WTC11 (cell line): Measurements from ENCODE around the gene PARM1. TPM values are rescaled to one million over a fixed set of nuclear protein-coding genes. Genes with fewer than 3 reads are reported as not detected.
A peak's percentile ranks its signal among the peaks of the same experiment; 100 is the strongest.

Experiments used
- ATAC-seq: fragments of 200-7000 bp; cut with Tn5 transposase; 2 replicates; pipeline ENCODE4 v1.10.0; 2021; ENCODE audit warnings: mild to moderate bottlenecking, moderate library complexity
- CTCF ChIA-PET: fragments of 300-600 bp; sonication (Branson Sonifier 250); formaldehyde crosslinking; loops from one replicate; lab custom pipeline; 2021; ENCODE audit warnings: antibody characterized with exemption; lab: Charles Lee
- POLR2A ChIA-PET: fragments of 350-600 bp; sonication (Branson Sonifier 250); formaldehyde crosslinking; loops from one replicate; lab custom pipeline; 2021; ENCODE audit warnings: antibody characterized with exemption; lab: Charles Lee
- DNase-seq: peaks from one replicate; pipeline ENCODE4 v3.0.0; 2021; ENCODE audit warnings: low spot score
- H3K27ac Mint-ChIP-seq: 2 replicates; pipeline ENCODE4 v1.8.0; 2021; ENCODE audit warnings: mixed read lengths
- H3K27me3 Mint-ChIP-seq: 2 replicates; pipeline ENCODE4 v1.8.0; 2021; ENCODE audit warnings: low read depth, mild to moderate bottlenecking, moderate library complexity, mixed read lengths
- H3K36me3 Mint-ChIP-seq: 2 replicates; pipeline ENCODE4 v1.8.0; 2021; ENCODE audit warnings: mixed read lengths
- H3K4me1 Mint-ChIP-seq: 2 replicates; pipeline ENCODE4 v1.8.0; 2022; ENCODE audit warnings: mixed read lengths
- H3K4me3 Mint-ChIP-seq: 2 replicates; pipeline ENCODE4 v1.8.0; 2021; ENCODE audit warnings: mild to moderate bottlenecking, moderate library complexity, mixed read lengths
- H3K9me3 Mint-ChIP-seq: 2 replicates; pipeline ENCODE4 v1.8.0; 2021; ENCODE audit warnings: mixed read lengths
- E2F1 ChIP-seq: sonication (generic); formaldehyde crosslinking; IDR thresholded peaks from 2 replicates; pipeline ENCODE4 v1.8.0; 2022; ENCODE audit warnings: mild to moderate bottlenecking, missing genetic modification reagents
- ELF4 ChIP-seq: sonication (generic); formaldehyde crosslinking; IDR thresholded peaks from 2 replicates; pipeline ENCODE4 v1.8.1; 2022; ENCODE audit warnings: low read depth, mild to moderate bottlenecking, moderate library complexity, missing genetic modification reagents
- ETV6 ChIP-seq: sonication (generic); formaldehyde crosslinking; IDR thresholded peaks from 2 replicates; pipeline ENCODE4 v1.8.1; 2022; ENCODE audit warnings: mild to moderate bottlenecking, missing genetic modification reagents
- FOXP1 ChIP-seq: sonication (generic); formaldehyde crosslinking; IDR thresholded peaks from 2 replicates; pipeline ENCODE4 v1.8.0; 2022; ENCODE audit warnings: missing genetic modification reagents, mild to moderate bottlenecking, moderate library complexity, borderline replicate concordance
- FOXP4 ChIP-seq: sonication (generic); formaldehyde crosslinking; IDR thresholded peaks from 2 replicates; pipeline ENCODE4 v1.8.0; 2022; ENCODE audit warnings: mild to moderate bottlenecking, missing genetic modification reagents
- GABPB1 ChIP-seq: sonication (generic); formaldehyde crosslinking; IDR thresholded peaks from 2 replicates; pipeline ENCODE4 v1.8.1; 2023; ENCODE audit warnings: mild to moderate bottlenecking, missing genetic modification reagents
- IRF2 ChIP-seq: sonication (generic); formaldehyde crosslinking; IDR thresholded peaks from 2 replicates; pipeline ENCODE4 v1.8.0; 2022; ENCODE audit warnings: low read depth, missing genetic modification reagents, borderline replicate concordance
- JUN ChIP-seq: sonication (generic); formaldehyde crosslinking; IDR thresholded peaks from 2 replicates; pipeline ENCODE4 v1.8.0; 2023; ENCODE audit warnings: mild to moderate bottlenecking, missing genetic modification reagents
- KAT7 ChIP-seq: sonication (generic); formaldehyde crosslinking; IDR thresholded peaks from 2 replicates; pipeline ENCODE4 v1.8.1; 2023; ENCODE audit warnings: missing genetic modification reagents, mild to moderate bottlenecking, borderline replicate concordance
- NR3C1 ChIP-seq: sonication (generic); formaldehyde crosslinking; conservative IDR thresholded peaks from 2 replicates; pipeline ENCODE4 v1.8.1; 2023; ENCODE audit warnings: low read depth, mild to moderate bottlenecking, missing genetic modification reagents
- PRDM15 ChIP-seq: sonication (generic); formaldehyde crosslinking; IDR thresholded peaks from 2 replicates; pipeline ENCODE4 v1.8.0; 2022; ENCODE audit warnings: missing genetic modification reagents
- PREB ChIP-seq: sonication (generic); formaldehyde crosslinking; IDR thresholded peaks from 2 replicates; pipeline ENCODE4 v1.8.1; 2022; ENCODE audit warnings: mild to moderate bottlenecking, missing genetic modification reagents, moderate library complexity, borderline replicate concordance
- RORB ChIP-seq: fragments of 250-450 bp; sonication (Bioruptor Pico); IDR thresholded peaks from 2 replicates; pipeline ENCODE4 v1.9.0; 2021; ENCODE audit warnings: mild to moderate bottlenecking
- SP1 ChIP-seq: sonication (generic); formaldehyde crosslinking; conservative IDR thresholded peaks from 2 replicates; pipeline ENCODE4 v1.8.1; 2022; ENCODE audit warnings: missing genetic modification reagents
- STAT6 ChIP-seq: sonication (generic); formaldehyde crosslinking; conservative IDR thresholded peaks from 2 replicates; pipeline ENCODE4 v1.8.1; 2023; ENCODE audit warnings: mild to moderate bottlenecking, low read depth, missing genetic modification reagents, moderate library complexity
- TEAD4 ChIP-seq: sonication (generic); formaldehyde crosslinking; IDR thresholded peaks from 2 replicates; pipeline ENCODE4 v1.8.0; 2022; ENCODE audit warnings: mild to moderate bottlenecking, missing genetic modification reagents
- ZBTB21 ChIP-seq: sonication (generic); formaldehyde crosslinking; IDR thresholded peaks from 2 replicates; pipeline ENCODE4 v1.8.1; 2023; ENCODE audit warnings: mild to moderate bottlenecking, missing genetic modification reagents, borderline replicate concordance
- ZMAT4 ChIP-seq: fragments of 250-450 bp; sonication (Bioruptor Pico); IDR thresholded peaks from 2 replicates; pipeline ENCODE4 v1.9.0; 2021; ENCODE audit warnings: mild to moderate bottlenecking
- ZNF281 ChIP-seq: sonication (generic); formaldehyde crosslinking; IDR thresholded peaks from 2 replicates; pipeline ENCODE4 v1.8.0; 2023; ENCODE audit warnings: mild to moderate bottlenecking, missing genetic modification reagents
- total RNA-seq: library from RNA; stranded (reverse); gene quantifications from 3 replicates; pipeline ENCODE4 v1.2.3, GENCODE V29; 2021

The PARM1 gene
- total RNA-seq, 1 experiment from 2014 or later, result 6.3 TPM

GRCh38 chr4:75046641-75047040 is 113.7 kb downstream of the PARM1 start:
- ChIA-PET CTCF (interaction anchor here (0.6 to 1.3 kb wide), 3 partner anchors 12 to 408 kb away, joined by 3 to 4 read pairs (median 3); no protein-coding TSS in a partner anchor), POLR2A (no interaction called here)
- ATAC-seq (0 out of 2 replicates have a peak, but pooled peaks have one; percentile 24), DNase-seq (no peak)
- no peaks in the 10 kb centered on the region; the same call in 1 of the 2 replicates for H3K36me3 Mint-ChIP-seq
- H3K4me3 Mint-ChIP-seq, result no peak overlapping the region
- no peaks in the 10 kb centered on the region for H3K27me3 Mint-ChIP-seq
- peaks cover 20% of the 10 kb centered on the region for H3K4me1 Mint-ChIP-seq
- no peak overlapping the region for H3K27ac Mint-ChIP-seq
- peaks cover 7% of the 10 kb centered on the region for H3K9me3 Mint-ChIP-seq
- TF ChIP-seq ZNF281 (CRISPR knock-in tag) (no peak), ZMAT4 (CRISPR knock-in tag) (no peak), JUN (CRISPR knock-in tag) (no peak), FOXP4 (CRISPR knock-in tag) (no peak), TEAD4 (CRISPR knock-in tag) (no peak), ELF4 (CRISPR knock-in tag) (no peak), STAT6 (CRISPR knock-in tag) (no peak), PRDM15 (CRISPR knock-in tag) (no peak), PREB (CRISPR knock-in tag) (no peak), ETV6 (CRISPR knock-in tag) (no peak), RORB (CRISPR knock-in tag) (no peak), NR3C1 (CRISPR knock-in tag) (no peak), SP1 (no peak), ZBTB21 (no peak), IRF2 (CRISPR knock-in tag) (no peak), FOXP1 (CRISPR knock-in tag) (no peak), KAT7 (CRISPR knock-in tag) (no peak), GABPB1 (no peak), E2F1 (CRISPR knock-in tag) (no peak)
